Keratinocyte (primary cell): ENCODE measurements around the gene BDKRB1. TPM values are rescaled to one million over a fixed set of nuclear protein-coding genes. Genes with fewer than 3 reads are reported as not detected.
A peak's percentile ranks its signal among the peaks of the same experiment; 100 is the strongest.

Experiments used
- DNase-seq: peaks from one replicate; pipeline ENCODE4 v3.0.0-alpha.2; 2011; ENCODE audit warnings: low read depth, missing footprints, low spot score
- FAIRE-seq: peaks from 2 replicates; lab custom pipeline; 2011; peaks lifted over from hg19 to GRCh38; lab: Jason Lieb, UNC
- H2AFZ ChIP-seq: 2 replicates; pipeline ENCODE4 v1.6.0; 2012; ENCODE audit warnings: low read length, control low read depth, inconsistent platforms; ENCODE audit not compliant: control insufficient read depth
- H3K27ac ChIP-seq: 2 replicates; pipeline ENCODE4 v1.5.1; 2011; ENCODE audit warnings: low read length; ENCODE audit not compliant: control insufficient read depth, insufficient read depth
- H3K27me3 ChIP-seq: 3 replicates; pipeline ENCODE4 v1.6.0; 2011; ENCODE audit warnings: low read length; ENCODE audit not compliant: control insufficient read depth, insufficient read depth; ENCODE audit errors: extremely low read depth
- H3K36me3 ChIP-seq, 2 experiments: 2 replicates in 1 of 2; 3 replicates in 1 of 2; pipeline ENCODE4 v1.5.1; 2011; ENCODE audit warnings: low read length in 2 of 2, mild to moderate bottlenecking in 1 of 2; ENCODE audit not compliant: control insufficient read depth in 2 of 2, insufficient read depth in 2 of 2; ENCODE audit errors: extremely low read depth in 1 of 2
- H3K4me1 ChIP-seq: 3 replicates; pipeline ENCODE4 v1.5.1; 2011; ENCODE audit warnings: low read length; ENCODE audit not compliant: control insufficient read depth, insufficient read depth; ENCODE audit errors: extremely low read depth
- H3K4me2 ChIP-seq: 3 replicates; pipeline ENCODE4 v1.6.0; 2011; ENCODE audit warnings: low read depth, low read length; ENCODE audit not compliant: control insufficient read depth, insufficient read depth; ENCODE audit errors: extremely low read depth
- H3K4me3 ChIP-seq, 3 experiments: fragments of 200-600 bp in 1 of 3; sonication (generic) in 1 of 3; 2 replicates in 2 of 3; 3 replicates in 1 of 3; pipeline ENCODE4 v1.5.1; 2011 to 2016; ENCODE audit warnings: low read length in 3 of 3, mild to moderate bottlenecking in 3 of 3, control low read depth in 2 of 3, inconsistent platforms in 1 of 3, low read depth in 1 of 3, mixed read lengths in 1 of 3, mixed run types in 1 of 3, moderate library complexity in 1 of 3; ENCODE audit not compliant: control insufficient read depth in 2 of 3, insufficient read depth in 2 of 3; ENCODE audit errors: extremely low read depth in 1 of 3
- H3K79me2 ChIP-seq: 2 replicates; pipeline ENCODE4 v1.6.0; 2012; ENCODE audit warnings: low read length; ENCODE audit not compliant: control insufficient read depth, insufficient read depth
- H3K9ac ChIP-seq: 3 replicates; pipeline ENCODE4 v1.6.0; 2011; ENCODE audit warnings: low read length; ENCODE audit not compliant: control insufficient read depth, insufficient read depth; ENCODE audit errors: extremely low read depth
- H3K9me1 ChIP-seq: 3 replicates; pipeline ENCODE4 v1.6.0; 2011; ENCODE audit warnings: low read length; ENCODE audit not compliant: control insufficient read depth, insufficient read depth; ENCODE audit errors: extremely low read depth
- H3K9me3 ChIP-seq: 2 replicates; pipeline ENCODE4 v1.5.1; 2012; ENCODE audit warnings: low read depth, low read length; ENCODE audit not compliant: control insufficient read depth
- H4K20me1 ChIP-seq: 3 replicates; pipeline ENCODE4 v1.6.0; 2011; ENCODE audit warnings: low read length; ENCODE audit not compliant: control insufficient read depth, insufficient read depth; ENCODE audit errors: extremely low read depth
- EZH2 ChIP-seq: IDR thresholded peaks from one replicate; pipeline ENCODE4 v1.6.1; 2012; ENCODE audit warnings: inconsistent platforms, mild to moderate bottlenecking, low read length, moderate library complexity
- dilution Hi-C: fragments of 300-500 bp; cut with MboI; formaldehyde crosslinking; loops from one replicate; pipeline ENCODE4 v1.7.0; 2020; ENCODE audit warnings: low sequenced_read_pairs; ENCODE audit not compliant: extremely low pct_ligation_motif_present
- polyA plus RNA-seq, 5 experiments: library from polyadenylated mRNA; depleted of rRNA in 3 of 5; stranded (reverse) in 3 of 5; stranded (forward) in 1 of 5; unstranded in 1 of 5; fragments of >200 nt; gene quantifications; 1 replicate in 1 of 5; 2 replicates in 3 of 5; 3 replicates in 1 of 5; pipeline versions ENCODE4 v1.2.1 to v1.2.3, GENCODE V29; 2011 to 2012; ENCODE audit warnings: missing spikeins in 2 of 5, low read depth in 1 of 5, low replicate concordance in 1 of 5
- TF ChIP-seq, protein P1 (sequence below), 3 experiments: IDR thresholded peaks in 1 of 3; conservative IDR thresholded peaks in 1 of 3; optimal IDR thresholded peaks in 1 of 3; 2 replicates in 2 of 3; 3 replicates in 1 of 3; pipeline versions ENCODE3 to v1.5.1; 2011; ENCODE audit warnings: low read length in 3 of 3, mild to moderate bottlenecking in 3 of 3, moderate library complexity in 2 of 3, control low read depth in 1 of 3, inconsistent platforms in 1 of 3; ENCODE audit not compliant: insufficient read depth in 2 of 3; ENCODE audit errors: extremely low read depth in 1 of 3

The BDKRB1 gene
- polyA plus RNA-seq, 1 donor (not counting 4 experiments of a cell fraction or from before 2014, with no cell fraction given) = 3.4 TPM

DNA sequence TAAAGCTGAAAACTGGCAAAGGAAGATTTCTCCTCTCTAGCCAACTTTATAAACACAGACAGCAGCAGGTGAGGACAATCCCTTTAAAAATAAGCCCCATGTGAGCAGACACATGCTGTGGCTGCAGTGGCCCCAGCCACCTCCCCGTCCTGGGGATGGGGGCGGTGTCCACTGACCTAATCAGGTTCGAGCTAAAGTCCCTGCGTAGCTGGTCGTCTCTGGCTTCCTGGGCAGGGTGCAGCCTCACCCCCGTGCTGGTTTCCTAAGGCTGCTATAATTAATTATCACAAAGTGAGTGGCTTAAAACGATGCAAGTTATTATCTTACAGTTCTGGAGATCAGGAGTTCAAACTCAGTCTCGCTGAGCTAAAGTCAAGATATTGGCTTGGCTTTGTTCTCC, 1.0 kb downstream of the BDKRB1 start:
- TF ChIP-seq, protein P1, sequence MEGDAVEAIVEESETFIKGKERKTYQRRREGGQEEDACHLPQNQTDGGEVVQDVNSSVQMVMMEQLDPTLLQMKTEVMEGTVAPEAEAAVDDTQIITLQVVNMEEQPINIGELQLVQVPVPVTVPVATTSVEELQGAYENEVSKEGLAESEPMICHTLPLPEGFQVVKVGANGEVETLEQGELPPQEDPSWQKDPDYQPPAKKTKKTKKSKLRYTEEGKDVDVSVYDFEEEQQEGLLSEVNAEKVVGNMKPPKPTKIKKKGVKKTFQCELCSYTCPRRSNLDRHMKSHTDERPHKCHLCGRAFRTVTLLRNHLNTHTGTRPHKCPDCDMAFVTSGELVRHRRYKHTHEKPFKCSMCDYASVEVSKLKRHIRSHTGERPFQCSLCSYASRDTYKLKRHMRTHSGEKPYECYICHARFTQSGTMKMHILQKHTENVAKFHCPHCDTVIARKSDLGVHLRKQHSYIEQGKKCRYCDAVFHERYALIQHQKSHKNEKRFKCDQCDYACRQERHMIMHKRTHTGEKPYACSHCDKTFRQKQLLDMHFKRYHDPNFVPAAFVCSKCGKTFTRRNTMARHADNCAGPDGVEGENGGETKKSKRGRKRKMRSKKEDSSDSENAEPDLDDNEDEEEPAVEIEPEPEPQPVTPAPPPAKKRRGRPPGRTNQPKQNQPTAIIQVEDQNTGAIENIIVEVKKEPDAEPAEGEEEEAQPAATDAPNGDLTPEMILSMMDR (optimal IDR thresholded peaks at IDR 0.05 in 1 of 3, IDR thresholded peaks at IDR 0.05 in 1 of 3, conservative IDR thresholded peaks at IDR 0.05 in 1 of 3; ENCODE audit: extremely low read depth in 1 of 3, insufficient read depth in 2 of 3, low read length in 3 of 3) = no peak
- TF ChIP-seq EZH2 = no peak
- H3K36me3 ChIP-seq = no peaks in the 10 kb centered on the region
- DNase-seq = no peak
- no peaks in the 10 kb centered on the region for H3K9me1 ChIP-seq
- no peaks in the 10 kb centered on the region for H3K9me3 ChIP-seq
- dilution Hi-C loops = no loop called here
- H3K4me2 ChIP-seq = peak overlapping the region; percentile 59
- no peak overlapping the region for H2AFZ ChIP-seq
- no peaks in the 10 kb centered on the region for H3K27me3 ChIP-seq
- no peak overlapping the region for H3K9ac ChIP-seq
- H3K4me3 ChIP-seq = no peak overlapping the region
- FAIRE-seq = no peak
- H3K79me2 ChIP-seq = no peaks in the 10 kb centered on the region
- no peaks in the 10 kb centered on the region for H4K20me1 ChIP-seq
- peaks cover 34% of the 10 kb centered on the region for H3K4me1 ChIP-seq
- no peak overlapping the region for H3K27ac ChIP-seq

DNA sequence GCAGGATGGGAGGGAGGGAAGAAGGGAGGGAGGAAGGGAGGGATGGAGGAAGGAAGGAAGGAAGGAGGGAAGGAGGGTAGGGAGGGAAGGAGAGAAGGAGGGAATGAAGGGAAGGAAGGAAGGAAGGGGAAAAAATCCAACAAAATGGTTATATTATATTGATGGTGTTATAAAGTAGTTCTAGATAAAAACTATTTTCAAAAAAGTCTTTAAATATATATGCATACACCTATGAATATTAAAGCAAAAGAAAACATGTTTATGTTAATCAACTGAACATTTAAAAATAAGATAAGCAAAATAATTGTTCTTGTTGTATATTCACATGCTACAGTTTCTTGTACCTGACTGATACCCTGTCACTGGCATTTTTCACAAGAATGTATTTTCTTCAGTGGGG, 1.9 kb downstream of the BDKRB1 start:
- no peak overlapping the region for H3K9ac ChIP-seq
- no peak overlapping the region for H3K27ac ChIP-seq
- no peak overlapping the region for H3K4me2 ChIP-seq
- no peaks in the 10 kb centered on the region for H3K36me3 ChIP-seq
- TF ChIP-seq EZH2 = no peak
- TF ChIP-seq, protein P1 (optimal IDR thresholded peaks at IDR 0.05 in 1 of 3, IDR thresholded peaks at IDR 0.05 in 1 of 3, conservative IDR thresholded peaks at IDR 0.05 in 1 of 3; ENCODE audit: extremely low read depth in 1 of 3, insufficient read depth in 2 of 3, low read length in 3 of 3) = no peak
- no peaks in the 10 kb centered on the region for H3K9me3 ChIP-seq
- H2AFZ ChIP-seq = no peak overlapping the region
- H3K9me1 ChIP-seq = no peaks in the 10 kb centered on the region
- no peak overlapping the region for H3K4me3 ChIP-seq
- no peak for FAIRE-seq
- no peaks in the 10 kb centered on the region for H3K79me2 ChIP-seq
- H3K4me1 ChIP-seq = peaks cover 31% of the 10 kb centered on the region
- no peak for DNase-seq
- H3K27me3 ChIP-seq = no peaks in the 10 kb centered on the region
- dilution Hi-C loops = no loop called here
- H4K20me1 ChIP-seq = no peaks in the 10 kb centered on the region
